WTC11 (cell line): ENCODE measurements around the gene AKTIP.

Experiments used
- ZNF423 ChIP-seq: fragments of 250-450 bp; sonication (Bioruptor Pico); IDR thresholded peaks from 2 replicates; pipeline ENCODE4 v2.1.2; 2022; ENCODE audit warnings: mild to moderate bottlenecking, moderate library complexity
- TF ChIP-seq, protein P1 (sequence below): fragments of 200-600 bp; IDR thresholded peaks from 2 replicates; pipeline ENCODE4 v1.8.0; 2022; ENCODE audit warnings: antibody characterized with exemption
- TF ChIP-seq, protein P2 (sequence below): sonication (generic); formaldehyde crosslinking; IDR thresholded peaks from 2 replicates; pipeline ENCODE4 v1.8.0; 2022; ENCODE audit warnings: mild to moderate bottlenecking, missing genetic modification reagents
- TF ChIP-seq, protein P3 (sequence below): sonication (generic); formaldehyde crosslinking; IDR thresholded peaks from 2 replicates; pipeline ENCODE4 v1.8.1; 2023; ENCODE audit warnings: mild to moderate bottlenecking, missing genetic modification reagents

DNA sequence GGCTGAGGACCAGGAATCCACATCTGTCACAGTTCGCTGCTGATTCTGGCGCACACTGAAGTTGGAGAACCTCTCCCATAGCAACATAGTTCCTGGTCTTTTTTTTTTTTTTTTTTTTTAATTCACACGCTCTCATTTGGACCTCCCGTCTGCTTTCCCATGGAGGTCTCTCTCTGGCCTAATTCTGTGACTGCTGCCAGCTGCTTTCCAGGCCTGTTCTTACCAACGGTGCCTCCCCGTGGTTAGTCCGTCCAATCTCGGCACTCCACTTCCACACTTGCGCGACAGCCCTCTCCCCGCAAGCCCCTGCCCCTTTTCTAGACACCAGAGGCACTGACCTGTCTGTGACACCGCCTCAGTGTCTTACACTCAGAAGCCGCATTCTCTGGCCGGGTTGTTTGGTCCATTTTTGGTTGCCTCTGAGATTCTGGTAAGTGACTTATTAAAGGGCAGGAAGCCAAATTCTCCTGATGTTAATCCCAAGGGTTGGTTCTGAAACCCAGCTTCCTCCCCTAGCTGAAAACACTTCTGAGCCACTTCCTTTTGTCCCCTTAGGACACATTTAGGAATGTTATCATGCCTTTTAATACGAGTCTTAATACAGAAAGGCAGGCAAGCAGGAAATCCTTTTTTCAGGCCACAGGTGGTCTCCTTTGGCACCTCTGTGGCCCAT lies 1.1 kb upstream of the AKTIP start:
- TF ChIP-seq ZNF423 = no peak
- TF ChIP-seq, protein P1, sequence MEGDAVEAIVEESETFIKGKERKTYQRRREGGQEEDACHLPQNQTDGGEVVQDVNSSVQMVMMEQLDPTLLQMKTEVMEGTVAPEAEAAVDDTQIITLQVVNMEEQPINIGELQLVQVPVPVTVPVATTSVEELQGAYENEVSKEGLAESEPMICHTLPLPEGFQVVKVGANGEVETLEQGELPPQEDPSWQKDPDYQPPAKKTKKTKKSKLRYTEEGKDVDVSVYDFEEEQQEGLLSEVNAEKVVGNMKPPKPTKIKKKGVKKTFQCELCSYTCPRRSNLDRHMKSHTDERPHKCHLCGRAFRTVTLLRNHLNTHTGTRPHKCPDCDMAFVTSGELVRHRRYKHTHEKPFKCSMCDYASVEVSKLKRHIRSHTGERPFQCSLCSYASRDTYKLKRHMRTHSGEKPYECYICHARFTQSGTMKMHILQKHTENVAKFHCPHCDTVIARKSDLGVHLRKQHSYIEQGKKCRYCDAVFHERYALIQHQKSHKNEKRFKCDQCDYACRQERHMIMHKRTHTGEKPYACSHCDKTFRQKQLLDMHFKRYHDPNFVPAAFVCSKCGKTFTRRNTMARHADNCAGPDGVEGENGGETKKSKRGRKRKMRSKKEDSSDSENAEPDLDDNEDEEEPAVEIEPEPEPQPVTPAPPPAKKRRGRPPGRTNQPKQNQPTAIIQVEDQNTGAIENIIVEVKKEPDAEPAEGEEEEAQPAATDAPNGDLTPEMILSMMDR = no peak
- TF ChIP-seq, protein P2, sequence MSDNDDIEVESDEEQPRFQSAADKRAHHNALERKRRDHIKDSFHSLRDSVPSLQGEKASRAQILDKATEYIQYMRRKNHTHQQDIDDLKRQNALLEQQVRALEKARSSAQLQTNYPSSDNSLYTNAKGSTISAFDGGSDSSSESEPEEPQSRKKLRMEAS (CRISPR knock-in tag) = no peak
- TF ChIP-seq, protein P3, sequence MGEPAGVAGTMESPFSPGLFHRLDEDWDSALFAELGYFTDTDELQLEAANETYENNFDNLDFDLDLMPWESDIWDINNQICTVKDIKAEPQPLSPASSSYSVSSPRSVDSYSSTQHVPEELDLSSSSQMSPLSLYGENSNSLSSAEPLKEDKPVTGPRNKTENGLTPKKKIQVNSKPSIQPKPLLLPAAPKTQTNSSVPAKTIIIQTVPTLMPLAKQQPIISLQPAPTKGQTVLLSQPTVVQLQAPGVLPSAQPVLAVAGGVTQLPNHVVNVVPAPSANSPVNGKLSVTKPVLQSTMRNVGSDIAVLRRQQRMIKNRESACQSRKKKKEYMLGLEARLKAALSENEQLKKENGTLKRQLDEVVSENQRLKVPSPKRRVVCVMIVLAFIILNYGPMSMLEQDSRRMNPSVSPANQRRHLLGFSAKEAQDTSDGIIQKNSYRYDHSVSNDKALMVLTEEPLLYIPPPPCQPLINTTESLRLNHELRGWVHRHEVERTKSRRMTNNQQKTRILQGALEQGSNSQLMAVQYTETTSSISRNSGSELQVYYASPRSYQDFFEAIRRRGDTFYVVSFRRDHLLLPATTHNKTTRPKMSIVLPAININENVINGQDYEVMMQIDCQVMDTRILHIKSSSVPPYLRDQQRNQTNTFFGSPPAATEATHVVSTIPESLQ (CRISPR knock-in tag) = no peak
